Lower lobe of right lung (tissue), 2 donors: ENCODE results near the gene ITGB7. TPM values are rescaled to one million over a fixed set of nuclear protein-coding genes. Genes with fewer than 3 reads are reported as not detected.
"Not testable (repeated sequence)": the region's sequence is repeated elsewhere in the genome, so short reads cannot be mapped to it uniquely, and the experiment has no call there.

Experiments
- ATAC-seq, 2 donors: fragments of 200-7000 bp; cut with Tn5 transposase; one replicate each; pipeline ENCODE4 v1.9.1; 2020 to 2022; ENCODE audit warnings: mild to moderate bottlenecking in 2 of 2, moderate library complexity in 2 of 2
- DNase-seq: peaks from one replicate; pipeline ENCODE4 v3.0.0-alpha.2; 2020
- H3K27ac ChIP-seq: fragments of 200-600 bp; one replicate; pipeline ENCODE4 v1.8.0; 2022
- H3K27me3 ChIP-seq: fragments of 200-600 bp; one replicate; pipeline ENCODE4 v1.8.0; 2022; ENCODE audit warnings: low read depth
- H3K36me3 ChIP-seq: fragments of 200-600 bp; one replicate; pipeline ENCODE4 v1.8.0; 2022; ENCODE audit warnings: mild to moderate bottlenecking
- H3K4me1 ChIP-seq: fragments of 200-600 bp; one replicate; pipeline ENCODE4 v1.8.0; 2022
- H3K4me3 ChIP-seq: fragments of 200-600 bp; one replicate; pipeline ENCODE4 v1.8.0; 2022; ENCODE audit warnings: mild to moderate bottlenecking
- H3K9me3 ChIP-seq: fragments of 200-600 bp; one replicate; pipeline ENCODE4 v1.8.0; 2022
- intact Hi-C: fragments of 100-400 bp; cut with DNase I; formaldehyde crosslinking; loops from one replicate; pipeline ENCODE4 v1.11.0; 2022
- total RNA-seq: library from RNA; stranded (reverse); fragmentation: NEBNext Ultra II Directional; extraction: Animal tissue kit (Norgen Biotek cat#: 25700); gene quantifications from one replicate; pipeline ENCODE4 v1.2.1, GENCODE V29; 2021
- TF ChIP-seq, protein P1 (sequence below): fragments of 200-600 bp; IDR thresholded peaks from one replicate; pipeline ENCODE4 v1.8.0; 2022; ENCODE audit warnings: antibody characterized with exemption, mild to moderate bottlenecking
- donor health status: DM: no; HTN: yes; CAD: no; lungs with severe emphysema.

The ITGB7 gene
- total RNA-seq, 1 donor from 2014 or later: 9.7 TPM

DNA sequence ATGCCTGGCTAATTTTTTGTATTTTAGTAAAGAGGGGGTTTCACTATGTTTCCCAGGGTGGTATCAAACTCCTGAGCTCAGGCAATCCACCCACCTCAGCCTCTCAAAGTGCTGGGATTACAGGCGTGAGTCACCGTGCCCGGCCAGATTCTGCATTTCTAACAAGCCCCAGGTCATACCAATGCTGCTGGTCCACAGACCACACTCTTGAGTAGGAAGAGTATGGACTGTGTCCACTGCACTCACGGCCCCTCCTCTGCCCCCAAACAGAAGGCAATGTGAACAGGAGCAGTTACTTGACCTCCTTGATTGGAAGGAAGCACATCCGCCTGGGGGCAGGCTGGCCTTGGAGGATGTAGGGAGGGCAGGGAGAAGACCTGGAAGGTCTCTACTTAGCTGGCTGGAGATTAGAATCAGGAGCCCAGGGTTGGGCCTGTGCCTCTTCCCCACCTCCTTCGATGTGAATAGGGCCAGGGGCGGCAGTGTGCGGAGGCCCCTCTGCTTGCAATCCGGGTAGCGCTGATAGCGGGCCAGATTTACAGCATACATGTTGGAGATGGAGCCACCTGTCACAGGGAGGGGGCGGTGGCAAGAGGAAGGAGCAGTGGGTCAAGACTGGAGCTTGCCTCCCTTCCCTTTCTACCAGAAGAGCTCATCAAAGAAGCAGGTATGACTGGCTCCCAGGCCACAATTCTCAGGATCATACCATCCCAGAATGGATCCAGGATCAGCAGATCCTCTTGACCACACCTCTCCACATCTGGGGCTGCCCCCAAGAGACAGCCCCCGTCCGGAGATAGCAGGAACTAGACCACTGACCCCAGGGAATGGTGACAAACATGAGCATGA is 36.0 kb downstream of the ITGB7 start:
- Histone ChIP-seq H3K9me3 (no peaks in the 10 kb centered on the region), H3K27ac (no peak overlapping the region), H3K4me1 (peaks cover 5% of the 10 kb centered on the region), H3K27me3 (no peaks in the 10 kb centered on the region), H3K4me3 (no peak overlapping the region), H3K36me3 (peaks cover 18% of the 10 kb centered on the region)
- intact Hi-C loops: no loop called here
- TF ChIP-seq, protein P1, sequence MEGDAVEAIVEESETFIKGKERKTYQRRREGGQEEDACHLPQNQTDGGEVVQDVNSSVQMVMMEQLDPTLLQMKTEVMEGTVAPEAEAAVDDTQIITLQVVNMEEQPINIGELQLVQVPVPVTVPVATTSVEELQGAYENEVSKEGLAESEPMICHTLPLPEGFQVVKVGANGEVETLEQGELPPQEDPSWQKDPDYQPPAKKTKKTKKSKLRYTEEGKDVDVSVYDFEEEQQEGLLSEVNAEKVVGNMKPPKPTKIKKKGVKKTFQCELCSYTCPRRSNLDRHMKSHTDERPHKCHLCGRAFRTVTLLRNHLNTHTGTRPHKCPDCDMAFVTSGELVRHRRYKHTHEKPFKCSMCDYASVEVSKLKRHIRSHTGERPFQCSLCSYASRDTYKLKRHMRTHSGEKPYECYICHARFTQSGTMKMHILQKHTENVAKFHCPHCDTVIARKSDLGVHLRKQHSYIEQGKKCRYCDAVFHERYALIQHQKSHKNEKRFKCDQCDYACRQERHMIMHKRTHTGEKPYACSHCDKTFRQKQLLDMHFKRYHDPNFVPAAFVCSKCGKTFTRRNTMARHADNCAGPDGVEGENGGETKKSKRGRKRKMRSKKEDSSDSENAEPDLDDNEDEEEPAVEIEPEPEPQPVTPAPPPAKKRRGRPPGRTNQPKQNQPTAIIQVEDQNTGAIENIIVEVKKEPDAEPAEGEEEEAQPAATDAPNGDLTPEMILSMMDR: no peak
- ATAC-seq: no peak
- DNase-seq: no peak

DNA sequence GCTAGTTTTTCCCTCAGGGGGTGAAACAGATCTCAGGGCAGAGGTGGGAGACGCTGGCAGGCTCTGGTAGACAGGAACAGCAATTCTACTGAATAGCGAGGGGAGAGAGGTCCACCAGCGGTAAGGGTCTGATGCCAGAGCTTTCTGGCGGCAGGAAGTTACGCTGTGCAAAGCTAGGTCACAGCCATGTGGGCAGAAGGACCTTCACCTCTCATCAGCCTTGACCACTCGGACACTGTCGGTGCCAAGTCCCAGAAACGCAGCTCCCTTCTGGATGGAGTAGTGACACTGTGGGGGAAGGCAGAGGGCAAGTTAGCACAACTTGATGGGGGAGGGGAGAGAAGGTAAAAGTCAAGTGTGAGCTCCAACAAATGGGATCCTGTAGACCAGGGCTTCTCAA is 36.8 kb downstream of the ITGB7 start:
- DNase-seq: no peak
- intact Hi-C loops: no loop called here
- peaks cover 18% of the 10 kb centered on the region for H3K36me3 ChIP-seq
- no peak for ATAC-seq
- H3K4me3 ChIP-seq: no peak overlapping the region
- no peaks in the 10 kb centered on the region for H3K9me3 ChIP-seq
- H3K27me3 ChIP-seq: no peaks in the 10 kb centered on the region
- no peak overlapping the region for H3K27ac ChIP-seq
- TF ChIP-seq, protein P1: no peak
- peaks cover 1% of the 10 kb centered on the region for H3K4me1 ChIP-seq

GRCh38 chr12:53169644-53170043 is 37.4 kb downstream of the ITGB7 start:
- DNase-seq: no peak

DNA sequence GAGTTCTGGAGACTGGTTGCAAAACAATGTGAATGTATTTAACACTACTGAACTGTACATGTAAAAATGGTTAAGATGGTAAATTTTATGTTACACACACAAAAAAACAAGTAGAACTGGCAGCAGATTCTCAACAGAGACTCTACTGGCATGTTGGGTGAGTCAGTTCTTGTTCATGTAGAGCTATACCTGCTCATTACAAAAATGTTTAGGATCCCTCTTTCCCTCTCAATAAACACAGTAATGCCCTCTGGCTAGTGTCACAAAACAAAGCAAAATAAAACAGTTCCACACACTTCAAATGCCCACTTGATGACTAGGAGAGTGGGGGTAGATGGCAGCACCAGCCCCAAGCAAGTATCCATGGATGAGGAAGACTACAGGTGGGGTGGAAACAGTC is 40.2 kb downstream of the ITGB7 start:
- TF ChIP-seq, protein P1: no peak
- intact Hi-C loops: no loop called here
- H3K4me3 ChIP-seq: no peak overlapping the region

More at GRCh38 chr12:53169644-53170043, 37.4 kb downstream of the ITGB7 start:
- Histone ChIP-seq H3K9me3 (no peaks in the 10 kb centered on the region), H3K4me1 (no peaks in the 10 kb centered on the region), H3K36me3 (peaks cover 18% of the 10 kb centered on the region), H3K27ac (no peak overlapping the region), H3K4me3 (no peak overlapping the region), H3K27me3 (no peaks in the 10 kb centered on the region)
- TF ChIP-seq, protein P1: no peak
- intact Hi-C loops: no loop called here
- ATAC-seq: no peak

GRCh38 chr12:53163008-53163407 is 44.0 kb downstream of the ITGB7 start:
- intact Hi-C loops, DNase-seq, ATAC-seq, H3K27ac ChIP-seq, H3K4me3 ChIP-seq, H3K36me3 ChIP-seq, H3K27me3 ChIP-seq, H3K9me3 ChIP-seq, H3K4me1 ChIP-seq: not testable (repeated sequence)

More for the DNA sequence above, 40.2 kb downstream of the ITGB7 start:
- no peak for ATAC-seq
- Histone ChIP-seq H3K36me3 (peaks cover 10% of the 10 kb centered on the region), H3K27me3 (no peaks in the 10 kb centered on the region), H3K27ac (no peak overlapping the region), H3K9me3 (no peaks in the 10 kb centered on the region), H3K4me1 (no peaks in the 10 kb centered on the region)
- no peak for DNase-seq
